Neutrophil (primary cell): Measurements from ENCODE around the gene GTF3C5.

ENCODE experiments used
- H3K27ac ChIP-seq: fragments of 200-600 bp; sonication (generic); 2 replicates; pipeline ENCODE4 v1.5.1; 2016; ENCODE audit warnings: mild to moderate bottlenecking, moderate library complexity
- H3K27me3 ChIP-seq: fragments of 200-600 bp; sonication (generic); 2 replicates; pipeline ENCODE4 v1.6.0; 2016; ENCODE audit warnings: mild to moderate bottlenecking
- H3K36me3 ChIP-seq: fragments of 200-600 bp; sonication (generic); 2 replicates; pipeline ENCODE4 v1.5.1; 2017
- H3K4me1 ChIP-seq, 2 experiments: fragments of 200-600 bp in 1 of 2; sonication (generic) in 1 of 2; 1 replicate in 1 of 2; 2 replicates in 1 of 2; pipeline versions ENCODE4 v1.5.1 to v1.6.1; 2013 to 2016; ENCODE audit warnings: low read depth in 1 of 2, low read length in 1 of 2, mild to moderate bottlenecking in 1 of 2, moderate library complexity in 1 of 2; ENCODE audit not compliant: control insufficient read depth in 1 of 2, insufficient read depth in 1 of 2
- H3K4me3 ChIP-seq, 2 experiments: fragments of 200-600 bp in 1 of 2; sonication (generic) in 1 of 2; 1 replicate in 1 of 2; 2 replicates in 1 of 2; pipeline ENCODE4 v1.5.1; 2013 to 2016; ENCODE audit warnings: low read depth in 1 of 2, low read length in 1 of 2, mild to moderate bottlenecking in 1 of 2, moderate library complexity in 1 of 2
- H3K9me3 ChIP-seq: fragments of 200-600 bp; sonication (generic); 2 replicates; pipeline ENCODE4 v1.5.1; 2016
- TF ChIP-seq, protein P1 (sequence below): fragments of 200-600 bp; sonication (generic); IDR thresholded peaks from 2 replicates; pipeline ENCODE4 v1.5.1; 2016; ENCODE audit warnings: antibody characterized with exemption

The GTF3C5 gene

DNA sequence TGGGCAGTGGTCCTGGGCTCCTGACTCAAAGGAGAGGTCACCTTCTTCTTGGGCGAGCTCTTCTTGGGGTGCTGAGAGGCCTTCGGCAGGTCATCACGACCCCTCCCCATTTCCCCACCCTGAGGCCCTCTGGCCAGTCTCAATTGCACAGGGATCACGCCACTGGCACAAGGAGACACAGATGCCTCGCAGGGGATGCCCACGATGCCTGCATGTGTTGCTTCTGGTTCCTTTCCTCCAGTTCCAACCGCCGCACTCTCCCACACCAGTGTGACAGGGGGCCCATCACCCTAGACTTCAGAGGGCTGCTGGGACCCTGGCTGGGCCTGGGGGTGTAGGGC lies 32.3 kb downstream of the GTF3C5 start:
- TF ChIP-seq, protein P1, sequence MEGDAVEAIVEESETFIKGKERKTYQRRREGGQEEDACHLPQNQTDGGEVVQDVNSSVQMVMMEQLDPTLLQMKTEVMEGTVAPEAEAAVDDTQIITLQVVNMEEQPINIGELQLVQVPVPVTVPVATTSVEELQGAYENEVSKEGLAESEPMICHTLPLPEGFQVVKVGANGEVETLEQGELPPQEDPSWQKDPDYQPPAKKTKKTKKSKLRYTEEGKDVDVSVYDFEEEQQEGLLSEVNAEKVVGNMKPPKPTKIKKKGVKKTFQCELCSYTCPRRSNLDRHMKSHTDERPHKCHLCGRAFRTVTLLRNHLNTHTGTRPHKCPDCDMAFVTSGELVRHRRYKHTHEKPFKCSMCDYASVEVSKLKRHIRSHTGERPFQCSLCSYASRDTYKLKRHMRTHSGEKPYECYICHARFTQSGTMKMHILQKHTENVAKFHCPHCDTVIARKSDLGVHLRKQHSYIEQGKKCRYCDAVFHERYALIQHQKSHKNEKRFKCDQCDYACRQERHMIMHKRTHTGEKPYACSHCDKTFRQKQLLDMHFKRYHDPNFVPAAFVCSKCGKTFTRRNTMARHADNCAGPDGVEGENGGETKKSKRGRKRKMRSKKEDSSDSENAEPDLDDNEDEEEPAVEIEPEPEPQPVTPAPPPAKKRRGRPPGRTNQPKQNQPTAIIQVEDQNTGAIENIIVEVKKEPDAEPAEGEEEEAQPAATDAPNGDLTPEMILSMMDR: no peak
- Histone ChIP-seq H3K27ac (no peak overlapping the region), H3K4me1 (no peaks in the 10 kb centered on the region), H3K4me3 (no peak overlapping the region), H3K36me3 (peaks cover 5% of the 10 kb centered on the region), H3K27me3 (peaks cover 5% of the 10 kb centered on the region), H3K9me3 (no peaks in the 10 kb centered on the region)

DNA sequence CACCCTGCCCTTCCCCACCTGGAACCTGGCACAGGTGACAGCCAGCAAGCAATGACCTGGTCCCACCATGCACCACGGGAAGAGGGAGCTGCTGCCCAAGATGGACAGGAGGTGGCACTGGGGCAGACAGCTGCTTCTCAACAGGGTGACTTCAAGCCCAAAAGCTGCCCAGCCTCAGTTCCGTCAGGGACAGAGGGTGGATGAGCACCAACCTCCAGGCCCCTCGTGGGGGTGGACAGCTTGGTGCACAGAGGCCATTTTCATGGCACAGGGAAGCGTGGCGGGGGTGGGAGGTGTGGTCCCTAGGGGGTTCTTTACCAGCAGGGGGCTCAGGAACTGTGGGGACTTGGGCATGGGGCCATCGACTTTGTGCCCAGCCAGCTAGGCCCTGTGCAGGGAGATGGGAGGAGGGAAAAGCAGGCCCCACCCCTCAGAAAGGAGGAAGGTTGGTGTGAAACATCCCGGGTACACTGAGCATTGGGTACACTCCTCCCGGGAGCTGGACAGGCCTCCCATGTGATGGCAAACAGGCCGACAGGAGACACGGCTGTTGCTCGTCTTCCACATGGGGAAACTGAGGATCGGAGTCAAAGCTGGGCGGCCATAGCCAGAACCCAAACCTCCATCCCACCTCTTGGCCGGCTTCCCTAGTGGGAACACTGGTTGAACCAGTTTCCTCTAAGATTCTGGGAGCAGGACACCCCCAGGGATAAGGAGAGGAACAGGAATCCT lies 32.9 kb downstream of the GTF3C5 start:
- H3K36me3 ChIP-seq: peaks cover under 1% of the 10 kb centered on the region
- no peaks in the 10 kb centered on the region for H3K9me3 ChIP-seq
- no peaks in the 10 kb centered on the region for H3K4me1 ChIP-seq
- peaks cover 5% of the 10 kb centered on the region for H3K27me3 ChIP-seq
- TF ChIP-seq, protein P1: no peak
- no peak overlapping the region for H3K4me3 ChIP-seq
- no peak overlapping the region for H3K27ac ChIP-seq

DNA sequence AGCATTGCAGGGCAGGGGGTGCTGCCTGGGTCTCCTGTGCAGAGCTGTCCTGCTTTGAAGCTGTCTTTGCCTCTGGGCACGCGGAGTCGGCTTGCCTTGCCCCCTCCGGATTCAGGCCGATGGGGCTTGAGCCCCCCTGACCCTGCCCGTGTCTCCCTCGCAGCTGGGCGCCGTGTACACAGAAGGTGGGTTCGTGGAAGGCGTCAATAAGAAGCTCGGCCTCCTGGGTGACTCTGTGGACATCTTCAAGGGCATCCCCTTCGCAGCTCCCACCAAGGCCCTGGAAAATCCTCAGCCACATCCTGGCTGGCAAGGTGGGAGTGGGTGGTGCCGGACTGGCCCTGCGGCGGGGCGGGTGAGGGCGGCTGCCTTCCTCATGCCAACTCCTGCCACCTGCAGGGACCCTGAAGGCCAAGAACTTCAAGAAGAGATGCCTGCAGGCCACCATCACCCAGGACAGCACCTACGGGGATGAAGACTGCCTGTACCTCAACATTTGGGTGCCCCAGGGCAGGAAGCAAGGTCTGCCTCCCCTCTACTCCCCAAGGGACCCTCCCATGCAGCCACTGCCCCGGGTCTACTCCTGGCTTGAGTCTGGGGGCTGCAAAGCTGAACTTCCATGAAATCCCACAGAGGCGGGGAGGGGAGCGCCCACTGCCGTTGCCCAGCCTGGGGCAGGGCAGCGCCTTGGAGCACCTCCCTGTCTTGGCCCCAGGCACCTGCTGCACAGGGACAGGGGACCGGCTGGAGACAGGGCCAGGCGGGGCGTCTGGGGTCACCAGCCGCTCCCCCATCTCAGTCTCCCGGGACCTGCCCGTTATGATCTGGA lies 33.7 kb downstream of the GTF3C5 start:
- Histone ChIP-seq H3K4me1 (no peaks in the 10 kb centered on the region), H3K9me3 (no peaks in the 10 kb centered on the region), H3K36me3 (no peaks in the 10 kb centered on the region), H3K27ac (no peak overlapping the region), H3K4me3 (no peak overlapping the region), H3K27me3 (peaks cover 5% of the 10 kb centered on the region)
- TF ChIP-seq, protein P1: no peak

DNA sequence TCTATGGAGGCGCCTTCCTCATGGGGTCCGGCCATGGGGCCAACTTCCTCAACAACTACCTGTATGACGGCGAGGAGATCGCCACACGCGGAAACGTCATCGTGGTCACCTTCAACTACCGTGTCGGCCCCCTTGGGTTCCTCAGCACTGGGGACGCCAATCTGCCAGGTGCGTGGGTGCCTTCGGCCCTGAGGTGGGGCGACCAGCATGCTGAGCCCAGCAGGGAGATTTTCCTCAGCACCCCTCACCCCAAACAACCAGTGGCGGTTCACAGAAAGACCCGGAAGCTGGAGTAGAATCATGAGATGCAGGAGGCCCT lies 34.2 kb downstream of the GTF3C5 start:
- H3K9me3 ChIP-seq: no peaks in the 10 kb centered on the region
- H3K36me3 ChIP-seq: no peaks in the 10 kb centered on the region
- H3K27me3 ChIP-seq: peaks cover 5% of the 10 kb centered on the region
- no peak overlapping the region for H3K27ac ChIP-seq
- H3K4me3 ChIP-seq: no peak overlapping the region
- H3K4me1 ChIP-seq: no peaks in the 10 kb centered on the region
- TF ChIP-seq, protein P1: no peak

DNA sequence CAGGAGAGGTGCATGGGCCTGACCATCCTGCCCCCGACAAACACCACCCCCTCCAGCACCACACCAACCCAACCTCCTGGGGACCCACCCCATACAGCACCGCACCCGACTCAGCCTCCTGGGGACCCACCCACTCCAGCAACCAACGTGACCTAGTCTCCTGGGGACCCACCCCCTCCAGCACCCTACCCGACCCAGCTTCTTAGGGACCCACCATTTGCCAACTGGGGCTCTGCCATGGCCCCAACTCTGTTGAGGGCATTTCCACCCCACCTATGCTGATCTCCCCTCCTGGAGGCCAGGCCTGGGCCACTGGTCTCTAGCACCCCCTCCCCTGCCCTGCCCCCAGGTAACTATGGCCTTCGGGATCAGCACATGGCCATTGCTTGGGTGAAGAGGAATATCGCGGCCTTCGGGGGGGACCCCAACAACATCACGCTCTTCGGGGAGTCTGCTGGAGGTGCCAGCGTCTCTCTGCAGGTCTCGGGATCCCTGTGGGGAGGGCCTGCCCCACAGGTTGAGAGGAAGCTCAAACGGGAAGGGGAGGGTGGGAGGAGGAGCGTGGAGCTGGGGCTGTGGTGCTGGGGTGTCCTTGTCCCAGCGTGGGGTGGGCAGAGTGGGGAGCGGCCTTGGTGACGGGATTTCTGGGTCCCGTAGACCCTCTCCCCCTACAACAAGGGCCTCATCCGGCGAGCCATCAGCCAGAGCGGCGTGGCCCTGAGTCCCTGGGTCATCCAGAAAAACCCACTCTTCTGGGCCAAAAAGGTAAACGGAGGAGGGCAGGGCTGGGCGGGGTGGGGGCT lies 35.6 kb downstream of the GTF3C5 start:
- H3K36me3 ChIP-seq: no peaks in the 10 kb centered on the region
- H3K27me3 ChIP-seq: no peaks in the 10 kb centered on the region
- TF ChIP-seq, protein P1: no peak
- H3K4me1 ChIP-seq: no peaks in the 10 kb centered on the region
- no peak overlapping the region for H3K27ac ChIP-seq
- H3K9me3 ChIP-seq: no peaks in the 10 kb centered on the region
- H3K4me3 ChIP-seq: no peak overlapping the region
